Measurements from ENCODE around the gene PRELP. TPM values are rescaled to one million over a fixed set of nuclear protein-coding genes. Genes with fewer than 3 reads are reported as not detected.
A peak's percentile ranks its signal among the peaks of the same experiment; 100 is the strongest.
"Not testable (repeated sequence)": the region's sequence is repeated elsewhere in the genome, so short reads cannot be mapped to it uniquely, and the experiment has no call there.

Gene PRELP
- total RNA-seq, 2 donors from 2014 or later = not detected

DNA sequence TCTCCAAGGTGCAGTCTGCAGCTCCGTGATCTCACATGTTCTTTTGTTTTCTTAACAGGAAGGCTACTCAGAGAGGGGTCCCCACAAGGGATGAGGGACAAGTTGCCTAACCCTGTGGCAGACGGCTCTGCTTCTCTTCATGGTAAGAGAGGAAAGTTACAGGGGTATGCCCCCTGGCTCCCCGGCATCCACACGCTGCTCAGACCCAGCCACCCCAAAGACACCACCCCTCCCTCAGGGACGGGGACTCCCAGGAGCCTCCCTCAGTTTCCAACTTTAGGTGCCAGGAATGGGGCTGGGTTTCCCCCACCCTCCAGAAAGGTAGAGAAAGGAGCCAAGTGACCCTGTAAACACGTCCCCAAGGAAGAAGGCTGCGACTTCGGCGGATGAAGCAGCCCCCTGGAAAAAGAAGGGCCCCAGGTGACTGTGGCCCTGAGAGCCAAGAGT lies 38.0 kb downstream of the PRELP start:
- ATAC-seq (replicated peaks) = no peak
- peak overlapping the region; percentile 51 for H3K4me3 Mint-ChIP-seq
- H3K4me1 Mint-ChIP-seq = peaks cover 17% of the 10 kb centered on the region
- H3K9me3 Mint-ChIP-seq = no peaks in the 10 kb centered on the region
- peak overlapping the region; percentile 68 for H3K27ac Mint-ChIP-seq
- H3K36me3 Mint-ChIP-seq (ENCODE audit: low read depth) = no peaks in the 10 kb centered on the region
- H3K27me3 Mint-ChIP-seq = peaks cover 19% of the 10 kb centered on the region

DNA sequence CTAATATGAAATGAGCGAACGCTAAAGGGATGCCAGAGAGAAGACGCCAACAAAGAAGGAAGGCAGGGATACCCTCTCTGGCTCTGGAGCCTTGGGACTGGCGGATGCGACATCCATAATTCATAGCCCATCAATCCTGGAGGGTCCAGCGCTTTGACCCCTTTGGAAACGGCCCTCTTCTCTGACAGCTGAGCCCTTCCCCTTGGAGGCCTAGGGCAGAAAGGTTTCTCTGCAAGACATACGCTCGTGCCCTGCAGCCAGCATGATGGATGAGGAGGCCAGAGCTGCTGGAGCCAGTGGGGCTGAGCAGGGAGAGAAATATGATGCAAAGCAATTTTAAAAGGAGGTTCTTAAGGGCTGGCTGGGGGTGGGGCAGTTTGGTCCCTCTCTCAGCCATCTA lies 40.6 kb downstream of the PRELP start:
- Mint-ChIP-seq H3K27me3 (peaks cover 19% of the 10 kb centered on the region), H3K4me3 (no peak overlapping the region), H3K9me3 (no peaks in the 10 kb centered on the region), H3K27ac (no peak overlapping the region), H3K4me1 (peaks cover 17% of the 10 kb centered on the region), H3K36me3 (ENCODE audit: low read depth) (no peaks in the 10 kb centered on the region)
- ATAC-seq (replicated peaks) = no peak

- H3K4me3 Mint-ChIP-seq = no peak overlapping the region
- no peaks in the 10 kb centered on the region for H3K36me3 Mint-ChIP-seq (ENCODE audit: low read depth)
- H3K27me3 Mint-ChIP-seq = peaks cover 19% of the 10 kb centered on the region
- peaks cover 17% of the 10 kb centered on the region for H3K4me1 Mint-ChIP-seq
- no peaks in the 10 kb centered on the region for H3K9me3 Mint-ChIP-seq
- ATAC-seq (replicated peaks) = no peak
- H3K27ac Mint-ChIP-seq = no peak overlapping the region
Observed at GRCh38 chr1:203516906-203517305, 41.3 kb downstream of the PRELP start.

- Mint-ChIP-seq H3K36me3 (ENCODE audit: low read depth) (no peaks in the 10 kb centered on the region), H3K27me3 (peaks cover 17% of the 10 kb centered on the region)
- no peak for ATAC-seq (replicated peaks)
Observed at GRCh38 chr1:203517426-203518110, 42.0 kb downstream of the PRELP start.

GRCh38 chr1:203518139-203518538 lies 42.5 kb downstream of the PRELP start:
- H3K4me3 Mint-ChIP-seq; H3K27ac Mint-ChIP-seq; H3K9me3 Mint-ChIP-seq; H3K4me1 Mint-ChIP-seq; ATAC-seq (replicated peaks); H3K36me3 Mint-ChIP-seq (ENCODE audit: low read depth): not testable (repeated sequence)
- peaks cover 13% of the 10 kb centered on the region for H3K27me3 Mint-ChIP-seq

More at GRCh38 chr1:203517426-203518110, 42.0 kb downstream of the PRELP start:
- H3K27ac Mint-ChIP-seq = no peak overlapping the region
- peaks cover 15% of the 10 kb centered on the region for H3K4me1 Mint-ChIP-seq
- no peak overlapping the region for H3K4me3 Mint-ChIP-seq
- no peaks in the 10 kb centered on the region for H3K9me3 Mint-ChIP-seq

DNA sequence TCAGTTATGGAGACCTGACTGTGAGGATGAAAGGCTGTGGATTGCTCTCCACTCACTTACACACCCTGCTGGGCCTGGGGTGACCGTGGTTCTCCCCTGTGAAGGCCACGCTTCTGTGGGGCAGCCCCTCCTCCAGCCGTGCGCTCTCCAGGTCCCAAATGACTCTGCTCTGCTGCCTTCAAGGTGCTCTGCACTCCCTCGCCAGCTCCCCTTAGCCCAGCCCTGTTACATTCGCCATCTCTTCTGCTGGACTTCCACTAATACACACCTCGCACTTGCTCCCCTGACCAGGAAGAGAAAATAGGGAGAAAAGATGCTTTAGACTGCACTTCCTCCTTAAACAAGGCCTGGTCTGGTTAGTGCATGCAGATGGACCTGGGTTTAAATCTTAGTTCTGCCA lies 42.9 kb downstream of the PRELP start:
- H3K4me1 Mint-ChIP-seq = peaks cover 9% of the 10 kb centered on the region
- H3K9me3 Mint-ChIP-seq = no peaks in the 10 kb centered on the region
- no peaks in the 10 kb centered on the region for H3K36me3 Mint-ChIP-seq (ENCODE audit: low read depth)
- H3K4me3 Mint-ChIP-seq = no peak overlapping the region
- peaks cover 13% of the 10 kb centered on the region for H3K27me3 Mint-ChIP-seq
- H3K27ac Mint-ChIP-seq = no peak overlapping the region
- no peak for ATAC-seq (replicated peaks)

- peaks cover 9% of the 10 kb centered on the region for H3K27me3 Mint-ChIP-seq
- no peaks in the 10 kb centered on the region for H3K36me3 Mint-ChIP-seq (ENCODE audit: low read depth)
- no peak for ATAC-seq (replicated peaks)
- no peaks in the 10 kb centered on the region for H3K9me3 Mint-ChIP-seq
- H3K4me1 Mint-ChIP-seq = peaks cover 4% of the 10 kb centered on the region
- no peak overlapping the region for H3K4me3 Mint-ChIP-seq
- no peak overlapping the region for H3K27ac Mint-ChIP-seq
Observed at GRCh38 chr1:203519053-203519840, 43.6 kb downstream of the PRELP start.

GRCh38 chr1:203519896-203520295 lies 44.3 kb downstream of the PRELP start:
- H3K27ac Mint-ChIP-seq = no peak overlapping the region
- no peak overlapping the region for H3K4me3 Mint-ChIP-seq
- no peak for ATAC-seq (replicated peaks)
- peaks cover 6% of the 10 kb centered on the region for H3K27me3 Mint-ChIP-seq
- H3K36me3 Mint-ChIP-seq (ENCODE audit: low read depth) = no peaks in the 10 kb centered on the region
- H3K4me1 Mint-ChIP-seq = no peaks in the 10 kb centered on the region
- H3K9me3 Mint-ChIP-seq = no peaks in the 10 kb centered on the region

DNA sequence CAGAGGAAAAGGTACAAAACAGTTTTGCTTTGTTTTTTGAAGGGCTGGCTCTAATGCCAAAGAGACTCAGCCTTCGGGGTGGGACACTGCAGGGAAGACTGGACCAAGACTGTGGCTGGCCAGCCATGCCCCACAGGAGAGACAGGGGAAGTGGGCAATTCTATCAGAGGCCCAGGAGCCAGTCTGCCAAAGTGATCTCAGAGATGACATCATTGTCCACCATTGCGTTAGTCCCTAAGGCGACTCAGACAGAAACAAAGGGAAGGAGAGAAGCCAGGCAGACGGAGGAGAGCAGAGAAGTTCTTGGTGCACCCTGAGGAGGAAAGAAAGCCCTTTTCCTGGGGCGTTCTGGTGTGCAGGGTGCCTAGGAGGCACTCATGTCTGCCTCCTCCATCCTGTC lies 44.7 kb downstream of the PRELP start:
- no peaks in the 10 kb centered on the region for H3K36me3 Mint-ChIP-seq (ENCODE audit: low read depth)
- no peak overlapping the region for H3K27ac Mint-ChIP-seq
- H3K4me3 Mint-ChIP-seq = no peak overlapping the region
- H3K27me3 Mint-ChIP-seq = peaks cover 3% of the 10 kb centered on the region
- H3K9me3 Mint-ChIP-seq = no peaks in the 10 kb centered on the region
- ATAC-seq (replicated peaks) = no peak
- H3K4me1 Mint-ChIP-seq = no peaks in the 10 kb centered on the region

GRCh38 chr1:203521074-203521794 lies 45.6 kb downstream of the PRELP start:
- no peak for ATAC-seq (replicated peaks)
- Mint-ChIP-seq H3K9me3 (no peaks in the 10 kb centered on the region), H3K27me3 (no peaks in the 10 kb centered on the region), H3K36me3 (ENCODE audit: low read depth) (no peaks in the 10 kb centered on the region), H3K4me1 (no peaks in the 10 kb centered on the region), H3K4me3 (no peak overlapping the region), H3K27ac (no peak overlapping the region)

- Mint-ChIP-seq H3K9me3 (no peaks in the 10 kb centered on the region), H3K4me1 (no peaks in the 10 kb centered on the region), H3K36me3 (ENCODE audit: low read depth) (no peaks in the 10 kb centered on the region), H3K27ac (no peak overlapping the region), H3K4me3 (no peak overlapping the region), H3K27me3 (no peaks in the 10 kb centered on the region)
- no peak for ATAC-seq (replicated peaks)
Observed at GRCh38 chr1:203521812-203522211, 46.2 kb downstream of the PRELP start.

GRCh38 chr1:203522237-203522636 lies 46.6 kb downstream of the PRELP start:
- no peak for ATAC-seq (replicated peaks)
- H3K9me3 Mint-ChIP-seq = no peaks in the 10 kb centered on the region
- H3K4me1 Mint-ChIP-seq = peaks cover 3% of the 10 kb centered on the region
- no peaks in the 10 kb centered on the region for H3K27me3 Mint-ChIP-seq
- H3K27ac Mint-ChIP-seq = no peak overlapping the region
- H3K4me3 Mint-ChIP-seq = no peak overlapping the region
- H3K36me3 Mint-ChIP-seq (ENCODE audit: low read depth) = no peaks in the 10 kb centered on the region

DNA sequence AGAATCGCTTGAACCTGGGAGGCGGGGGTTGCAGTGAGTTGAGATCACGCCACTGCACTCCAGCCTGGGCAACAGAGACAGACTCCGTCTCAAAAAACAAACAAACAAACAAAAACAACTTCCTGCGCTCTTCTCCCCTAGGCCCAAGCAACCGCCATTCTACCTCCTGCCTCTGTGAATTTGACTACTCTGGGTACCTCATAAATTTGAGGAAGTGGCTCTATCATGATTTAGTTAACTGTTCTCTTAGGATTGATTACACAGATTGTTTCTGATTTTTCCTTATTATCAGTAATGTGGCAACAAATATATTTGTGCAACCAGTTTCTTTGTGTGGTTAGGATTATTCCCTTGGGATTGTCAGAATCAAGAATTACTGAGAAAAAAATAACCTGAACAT lies 48.1 kb downstream of the PRELP start:
- ATAC-seq (replicated peaks) = no peak
- H3K9me3 Mint-ChIP-seq = no peaks in the 10 kb centered on the region
- no peaks in the 10 kb centered on the region for H3K27me3 Mint-ChIP-seq
- H3K27ac Mint-ChIP-seq = no peak overlapping the region
- H3K36me3 Mint-ChIP-seq (ENCODE audit: low read depth) = no peaks in the 10 kb centered on the region
- H3K4me3 Mint-ChIP-seq = no peak overlapping the region
- H3K4me1 Mint-ChIP-seq = peaks cover 4% of the 10 kb centered on the region

- Mint-ChIP-seq H3K27ac (no peak overlapping the region), H3K27me3 (no peaks in the 10 kb centered on the region), H3K36me3 (ENCODE audit: low read depth) (no peaks in the 10 kb centered on the region), H3K4me3 (no peak overlapping the region), H3K4me1 (peaks cover 4% of the 10 kb centered on the region), H3K9me3 (no peaks in the 10 kb centered on the region)
- ATAC-seq (replicated peaks) = no peak
Observed at GRCh38 chr1:203524152-203524551, 48.5 kb downstream of the PRELP start.

GRCh38 chr1:203524824-203525223 lies 49.2 kb downstream of the PRELP start:
- H3K27me3 Mint-ChIP-seq = no peaks in the 10 kb centered on the region
- peaks cover 4% of the 10 kb centered on the region for H3K4me1 Mint-ChIP-seq
- H3K27ac Mint-ChIP-seq = no peak overlapping the region
- H3K4me3 Mint-ChIP-seq = no peak overlapping the region
- no peaks in the 10 kb centered on the region for H3K9me3 Mint-ChIP-seq
- no peak for ATAC-seq (replicated peaks)
- H3K36me3 Mint-ChIP-seq (ENCODE audit: low read depth) = no peaks in the 10 kb centered on the region
